NOMO-1 (cell line): Measurements from ENCODE around the gene DDX3X.
"Not testable (repeated sequence)": the region's sequence is repeated elsewhere in the genome, so short reads cannot be mapped to it uniquely, and the experiment has no call there.

Experiments used
- DNase-seq, 2 experiments: peaks; one replicate each; lab custom pipeline; 2025; ENCODE audit not compliant: unreplicated experiment in 2 of 2; lab: John Stamatoyannopoulos, UW

The DDX3X gene

GRCh38 chrX:41352329-41352838 is 18.4 kb downstream of the DDX3X start:
- DNase-seq, result peak in 1 of 2 experiments; percentile 7

DNA sequence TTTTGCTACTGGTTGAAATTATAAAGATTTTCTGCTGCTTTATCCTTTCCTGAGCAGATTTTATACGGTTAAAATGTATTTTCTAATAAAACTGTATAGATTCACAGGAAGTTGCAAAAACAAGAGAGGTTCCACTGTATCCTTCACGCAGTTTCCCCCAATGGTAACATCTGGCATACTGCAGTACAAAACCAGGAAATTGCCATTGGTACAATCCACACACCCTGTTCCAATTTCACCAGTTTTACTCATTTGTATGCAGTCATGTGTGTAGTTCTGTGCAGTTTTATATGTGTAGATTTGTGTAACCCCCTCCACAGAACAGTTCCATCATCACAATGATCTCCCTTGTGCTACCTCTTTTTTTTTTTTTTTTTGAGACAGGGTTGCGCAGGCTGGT is 20.0 kb downstream of the DDX3X start:
- peak in 1 of 2 experiments; percentile 13 for DNase-seq

GRCh38 chrX:41369152-41369551 is 35.2 kb downstream of the DDX3X start:
- no peak for DNase-seq

GRCh38 chrX:41371575-41371974 is 37.6 kb downstream of the DDX3X start:
- DNase-seq, result not testable (repeated sequence)

DNA sequence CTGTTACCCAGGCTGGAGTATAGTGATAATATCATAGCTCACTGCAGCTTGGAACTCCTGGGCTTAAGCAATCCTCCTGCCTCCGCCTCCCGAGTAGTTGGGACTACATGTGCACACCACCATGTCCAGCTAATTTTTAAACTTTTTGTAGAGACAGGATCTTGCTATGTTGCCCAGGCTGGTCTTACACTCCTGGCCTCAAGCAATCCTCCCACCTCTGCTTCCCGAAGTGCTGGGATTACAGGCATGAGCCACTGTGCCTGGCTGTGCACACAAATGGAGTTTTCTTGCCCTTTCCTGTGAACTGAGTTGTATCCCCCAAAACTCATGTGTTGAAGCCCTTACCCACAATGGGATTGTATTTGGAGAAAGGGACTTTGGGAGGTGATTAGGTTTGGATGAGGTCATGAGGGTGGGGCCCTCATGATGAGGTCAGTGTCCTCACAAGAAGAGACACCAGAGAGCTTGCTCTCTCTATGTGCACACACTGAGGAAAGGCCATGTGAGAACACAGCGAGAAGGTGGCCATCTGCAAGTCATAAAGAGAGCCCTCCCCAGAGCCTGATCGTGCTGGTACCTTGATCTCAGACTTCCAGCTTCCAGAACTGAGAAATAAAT is 40.1 kb downstream of the DDX3X start:
- no peak for DNase-seq

DNA sequence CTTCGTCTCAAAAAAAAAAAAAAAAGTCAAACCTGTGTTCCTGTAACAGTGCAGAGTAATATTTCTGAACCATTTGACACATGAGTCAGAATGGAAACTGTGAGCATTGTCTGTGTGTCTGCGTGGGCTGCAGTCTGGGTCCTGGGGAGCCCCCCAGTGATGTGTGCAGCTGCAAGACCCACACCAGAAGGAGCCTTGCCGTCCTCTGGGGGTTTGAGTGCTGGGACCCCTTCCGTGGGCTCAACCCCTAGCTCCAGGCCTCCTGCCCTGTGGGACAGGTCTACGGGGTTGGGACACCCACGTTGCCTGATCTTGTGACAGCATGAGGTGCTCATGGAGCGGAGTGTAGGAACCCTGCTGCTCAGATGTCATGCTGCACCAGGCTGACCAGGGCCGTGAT is 43.7 kb downstream of the DDX3X start:
- no peak for DNase-seq

DNA sequence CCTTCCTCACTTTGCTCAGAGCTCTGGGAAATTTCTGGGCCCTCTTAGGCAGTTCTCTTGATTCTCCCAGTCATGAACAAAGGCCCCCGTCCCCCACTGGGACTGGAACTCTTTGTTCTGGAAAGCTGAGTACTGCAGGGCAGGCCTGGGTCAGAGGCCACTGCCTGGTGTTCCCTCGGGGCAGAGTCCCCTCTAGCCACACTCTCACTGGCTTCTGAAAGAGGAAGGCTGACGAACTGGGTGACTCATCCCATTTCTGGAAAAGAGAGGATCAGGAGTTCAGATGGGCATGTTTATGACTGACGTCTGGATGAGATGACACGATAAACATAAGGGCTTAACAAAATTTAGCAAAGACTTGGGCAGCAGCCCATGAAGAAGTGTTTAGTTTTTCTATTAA is 47.7 kb downstream of the DDX3X start:
- no peak for DNase-seq

DNA sequence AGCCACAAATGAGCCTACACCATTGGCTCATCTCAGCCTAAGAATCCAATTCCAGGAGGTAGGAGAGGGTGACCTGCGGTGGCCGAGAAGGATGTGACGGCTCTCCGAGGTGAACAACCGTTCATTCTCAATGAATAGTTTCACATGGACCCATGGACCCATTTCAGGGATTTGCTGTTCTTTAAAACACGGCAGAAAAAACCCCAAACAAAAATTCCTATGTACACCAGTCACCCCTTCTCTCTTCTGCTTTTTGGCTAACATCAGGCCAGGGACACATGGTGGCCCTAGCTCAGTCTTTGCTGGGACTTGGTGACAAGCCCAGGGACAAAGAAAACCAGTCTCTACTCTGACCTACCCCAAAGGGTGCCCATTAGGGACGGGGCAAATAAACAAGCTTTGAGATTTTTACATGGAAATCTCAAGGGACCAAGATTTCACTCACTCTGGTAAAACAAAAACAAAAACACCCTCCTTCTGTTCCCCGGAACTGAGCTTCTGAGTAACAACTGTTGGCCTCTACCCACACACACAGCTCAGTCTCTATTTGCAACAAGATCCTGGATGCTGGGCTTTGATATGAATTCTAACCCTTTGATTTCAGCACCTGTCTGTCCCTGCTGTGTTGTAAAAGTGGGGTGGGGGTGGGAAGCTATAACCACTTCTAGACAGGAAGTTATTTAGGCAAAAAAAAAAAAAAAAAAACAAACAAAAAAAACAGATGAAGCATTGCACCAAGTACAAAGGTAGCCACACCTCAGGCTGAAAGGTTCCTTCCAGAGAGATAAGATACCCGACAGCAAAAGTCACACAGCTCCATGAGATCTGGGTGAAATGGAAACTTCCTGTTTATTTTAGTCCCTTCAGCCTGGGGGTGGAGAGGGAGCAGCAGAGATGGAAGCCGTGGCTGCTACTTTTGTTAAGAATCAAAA is 49.0 kb downstream of the DDX3X start:
- no peak for DNase-seq

GRCh38 chrX:41384051-41384705 is 50.2 kb downstream of the DDX3X start:
- peak; percentile 81 to 85 for DNase-seq

DNA sequence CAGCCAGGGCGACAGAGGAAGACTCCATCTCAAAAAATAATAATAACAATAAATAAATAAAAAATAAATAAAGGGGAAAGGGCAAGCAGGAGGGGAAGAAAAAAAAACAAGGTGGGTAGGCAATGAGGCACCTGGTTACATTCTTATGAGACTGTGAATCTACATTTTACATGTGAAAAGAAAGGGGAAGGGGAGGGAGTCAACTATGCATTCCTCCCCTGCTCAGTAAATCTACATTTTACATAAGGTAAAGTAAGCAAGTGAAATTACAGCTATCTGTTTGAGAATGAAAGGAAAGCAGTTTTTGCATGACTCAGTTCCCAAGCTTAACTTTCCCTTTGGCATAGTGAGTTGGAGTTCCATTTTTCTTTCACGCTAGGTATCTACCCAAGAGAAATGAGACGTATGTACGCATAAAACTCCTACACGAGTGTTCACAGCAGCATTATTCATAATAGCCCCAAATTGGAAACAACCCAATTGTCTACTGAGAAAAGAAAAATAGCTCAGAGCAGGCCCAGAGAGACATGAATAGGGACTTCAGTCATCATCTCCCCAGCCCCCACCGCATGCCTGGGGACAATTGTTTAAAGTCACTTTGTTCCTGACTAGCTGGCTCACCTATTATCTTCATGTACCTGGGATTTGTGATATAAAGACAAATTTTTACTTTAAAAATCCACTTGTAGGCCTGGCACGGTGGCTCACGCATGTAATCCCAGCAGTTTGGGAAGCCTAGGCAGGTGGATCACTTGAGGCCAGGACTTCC is 52.4 kb downstream of the DDX3X start:
- no peak for DNase-seq

- DNase-seq, result no peak
These were observed 54.6 kb downstream of the DDX3X start for GRCh38 chrX:41388543-41388942.

- no peak for DNase-seq
These were observed 55.4 kb downstream of the DDX3X start for GRCh38 chrX:41389311-41389888.

DNA sequence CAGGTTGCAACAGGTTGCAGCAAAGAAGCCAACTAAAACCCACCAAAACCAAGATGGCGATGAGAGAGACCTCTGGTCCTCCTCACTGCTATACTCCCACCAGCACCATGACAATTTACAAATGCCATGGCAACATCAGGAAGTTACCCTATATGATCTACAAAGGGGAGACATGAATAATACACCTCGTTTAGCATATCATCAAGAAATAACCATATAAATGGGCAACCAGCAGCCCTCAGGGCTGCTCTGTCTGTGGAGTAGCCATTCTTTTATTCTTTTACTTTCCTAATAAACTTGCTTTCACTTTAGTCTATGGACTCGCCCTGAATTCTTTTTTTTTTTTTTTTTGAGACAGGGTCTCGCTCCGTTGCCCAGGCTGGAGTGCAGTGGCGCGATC is 56.6 kb downstream of the DDX3X start:
- not testable (repeated sequence) for DNase-seq

- peak; percentile 3 to 18 for DNase-seq
These were observed 57.6 kb downstream of the DDX3X start for GRCh38 chrX:41391606-41392005.

- DNase-seq, result no peak
These were observed 60.3 kb downstream of the DDX3X start for GRCh38 chrX:41394293-41394692.

DNA sequence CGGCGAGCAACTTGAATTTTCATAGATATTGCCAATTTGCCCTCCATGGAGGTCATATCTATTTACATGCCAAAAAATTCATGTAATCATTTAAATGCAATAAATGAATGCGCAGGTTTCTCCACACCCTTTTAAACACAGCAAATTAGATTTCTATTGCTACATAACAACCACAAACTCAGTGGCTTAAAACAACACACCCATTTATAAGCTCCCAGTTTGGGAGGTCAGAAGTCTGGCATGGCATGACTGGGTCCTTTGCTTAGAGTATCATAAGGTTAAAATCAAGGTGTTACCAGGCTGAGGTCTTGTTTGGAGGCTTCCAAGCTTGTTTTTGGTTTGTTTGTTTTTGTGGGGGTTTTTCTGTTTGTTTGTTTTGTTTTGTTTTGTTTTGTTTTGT is 63.3 kb downstream of the DDX3X start:
- DNase-seq, result no peak

- no peak for DNase-seq
These were observed 63.8 kb downstream of the DDX3X start for GRCh38 chrX:41397768-41398167.

GRCh38 chrX:41402556-41402955 is 68.6 kb downstream of the DDX3X start:
- DNase-seq, result not testable (repeated sequence)

- DNase-seq, result no peak
These were observed 71.6 kb downstream of the DDX3X start for GRCh38 chrX:41405551-41405950.

GRCh38 chrX:41406201-41406600 is 72.2 kb downstream of the DDX3X start:
- DNase-seq, result no peak
